ENCODE results near the gene LRMDA.
"Not testable (repeated sequence)": the region's sequence is repeated elsewhere in the genome, so short reads cannot be mapped to it uniquely, and the experiment has no call there.

The LRMDA gene

DNA sequence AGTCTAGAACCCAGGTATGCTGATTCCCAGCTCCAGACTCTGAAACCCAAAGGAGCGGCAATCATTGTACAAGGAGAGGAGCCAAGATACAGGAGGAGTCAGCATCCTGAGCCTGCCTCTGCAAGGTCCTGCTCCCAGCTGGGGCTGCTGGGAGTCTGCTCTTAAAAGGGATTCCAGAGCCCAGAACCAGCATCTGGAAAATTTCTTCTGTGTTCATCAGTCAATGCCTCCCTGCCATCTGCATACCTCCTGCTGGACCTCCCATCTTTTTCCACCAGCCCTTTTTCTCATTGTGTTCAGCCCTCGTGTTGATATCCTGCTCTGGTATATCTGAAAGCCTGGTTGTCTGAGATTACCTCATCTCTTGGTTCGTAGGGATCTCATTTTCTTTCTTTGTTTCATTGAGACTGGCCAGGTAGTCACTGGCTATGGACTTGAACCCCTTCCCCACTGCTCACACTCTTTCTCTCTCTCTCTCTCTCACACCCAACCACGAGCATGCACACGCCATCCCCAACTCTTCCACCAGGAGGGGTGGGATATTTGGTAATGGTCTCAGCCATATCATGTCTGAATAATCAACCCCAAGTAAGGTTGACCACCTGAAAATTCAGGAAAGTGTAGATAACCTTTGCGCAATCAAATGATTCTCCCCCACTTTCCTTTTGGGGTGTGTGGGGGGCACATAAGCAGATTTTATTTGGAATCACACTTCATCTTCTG is 608.8 kb downstream of the LRMDA start:
- DNase-seq (ENCODE audit: low read depth, low spot score), result peak; percentile 69

DNA sequence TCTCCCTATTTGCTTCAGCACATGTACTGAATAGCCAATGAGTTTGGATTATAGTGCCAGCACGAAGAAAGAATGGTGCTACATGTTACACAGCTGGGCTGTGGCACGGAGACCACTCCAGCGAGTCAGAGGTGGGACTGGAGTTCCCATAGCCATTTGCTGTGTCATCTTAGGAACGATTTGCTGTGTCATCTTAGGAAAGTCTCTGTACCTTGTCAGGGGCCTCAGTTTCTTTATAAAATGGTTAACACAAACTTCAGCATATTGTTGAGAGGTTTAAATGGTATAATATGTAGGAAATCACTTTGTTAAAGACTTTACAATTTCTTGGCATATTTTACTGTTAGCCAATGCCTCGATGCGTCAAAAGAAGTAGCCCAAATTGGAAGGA is 609.4 kb downstream of the LRMDA start:
- no peak for DNase-seq (ENCODE audit: low read depth, low spot score)

DNA sequence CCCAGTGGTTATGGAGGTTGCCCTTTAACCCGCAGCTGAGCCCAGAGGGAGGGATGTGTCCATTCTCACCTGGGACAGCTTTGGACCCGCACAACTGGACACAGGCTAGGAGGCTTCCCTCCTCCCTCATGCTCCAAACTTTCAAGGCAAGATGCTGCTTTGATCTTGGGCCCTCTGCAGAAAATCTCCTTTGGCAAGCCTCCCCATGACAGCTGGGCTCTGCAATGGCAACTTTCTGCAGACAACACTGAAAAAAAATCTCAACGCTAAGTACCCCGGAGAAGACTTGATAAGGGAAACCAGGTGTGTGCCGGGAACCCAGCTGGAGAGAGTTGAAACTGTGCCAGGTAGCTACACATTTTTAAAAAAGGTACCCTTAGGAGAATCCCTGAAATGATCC is 610.1 kb downstream of the LRMDA start:
- DNase-seq (ENCODE audit: low read depth, low spot score), result no peak

DNA sequence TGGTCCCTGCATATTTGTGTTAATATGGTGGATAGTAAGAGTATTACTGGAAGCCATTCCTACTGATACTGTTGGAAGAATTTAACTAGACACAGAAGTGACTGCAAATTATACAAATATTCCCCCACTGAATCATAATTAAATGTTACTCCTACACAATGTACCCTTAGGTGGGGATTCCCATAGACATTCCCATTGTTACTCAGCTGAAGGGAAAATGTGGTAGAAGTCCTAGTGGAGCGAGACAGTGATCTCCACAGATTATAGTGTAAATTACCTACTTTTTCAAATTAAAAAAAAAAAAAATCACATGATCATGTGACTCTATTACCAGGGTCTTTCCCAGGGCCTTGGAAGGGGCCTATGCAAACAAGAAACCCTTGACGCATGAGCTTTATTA is 611.8 kb downstream of the LRMDA start:
- DNase-seq (ENCODE audit: low read depth, low spot score), result no peak

DNA sequence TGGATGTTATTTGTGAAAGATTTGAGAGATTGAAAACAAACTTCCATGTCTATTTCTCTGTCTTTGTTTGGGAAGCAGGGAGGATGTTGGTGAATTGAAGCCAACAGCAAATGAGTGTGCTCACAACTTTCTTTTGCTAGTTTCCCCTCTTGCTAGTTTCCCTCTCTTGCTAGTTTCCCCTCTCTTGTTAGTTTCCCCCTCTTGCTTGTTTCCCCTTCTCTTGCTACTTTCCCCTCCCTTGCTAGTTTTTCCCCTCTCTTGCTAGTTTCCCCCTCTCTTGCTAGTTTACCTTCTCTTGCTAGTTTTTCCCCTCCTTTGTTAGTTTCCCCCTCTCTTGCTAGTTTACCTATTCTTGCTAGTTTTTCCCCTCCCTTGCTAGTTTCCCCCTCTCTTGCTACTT is 613.3 kb downstream of the LRMDA start:
- no peak for DNase-seq (ENCODE audit: low read depth, low spot score)

DNA sequence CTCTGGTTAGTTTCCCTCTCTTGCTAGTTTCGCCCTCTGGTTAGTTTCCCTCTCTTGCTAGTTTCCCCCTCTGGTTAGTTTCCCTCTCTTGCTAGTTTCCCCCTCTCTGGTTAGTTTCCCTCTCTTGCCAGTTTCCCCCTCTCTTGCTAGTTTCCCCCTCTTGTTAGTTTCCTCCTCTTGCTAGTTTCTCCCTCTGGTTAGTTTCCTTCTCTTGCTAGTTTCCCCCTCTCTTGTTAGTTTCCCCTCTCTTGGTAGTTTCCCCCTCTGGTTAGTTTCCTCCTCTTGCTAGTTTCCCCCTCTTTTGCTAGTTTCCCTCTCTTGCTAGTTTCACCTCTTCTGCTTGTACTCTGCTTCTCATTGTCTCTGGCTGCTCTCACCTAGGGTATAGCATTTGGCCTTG is 613.8 kb downstream of the LRMDA start:
- DNase-seq (ENCODE audit: low read depth, low spot score), result no peak

DNA sequence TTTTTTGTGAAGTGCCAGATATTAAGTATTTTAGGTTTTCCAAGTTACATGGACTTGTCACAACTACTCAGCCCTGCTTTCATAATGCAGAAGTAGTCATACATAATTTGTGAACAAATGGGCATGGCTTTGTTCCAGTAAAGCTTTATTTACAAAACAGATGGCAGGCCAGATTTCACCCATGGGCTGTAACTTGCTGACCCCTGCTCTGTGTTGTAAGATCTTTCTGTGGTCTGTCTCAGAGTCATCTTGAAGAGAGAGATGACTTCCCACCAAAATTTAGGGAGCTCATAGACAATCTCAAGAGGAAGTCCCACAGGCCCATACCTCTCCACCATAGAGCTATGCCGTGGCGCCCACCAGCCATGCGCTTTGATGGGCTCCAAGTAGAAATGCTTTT is 616.1 kb downstream of the LRMDA start:
- no peak for DNase-seq (ENCODE audit: low read depth, low spot score)

DNA sequence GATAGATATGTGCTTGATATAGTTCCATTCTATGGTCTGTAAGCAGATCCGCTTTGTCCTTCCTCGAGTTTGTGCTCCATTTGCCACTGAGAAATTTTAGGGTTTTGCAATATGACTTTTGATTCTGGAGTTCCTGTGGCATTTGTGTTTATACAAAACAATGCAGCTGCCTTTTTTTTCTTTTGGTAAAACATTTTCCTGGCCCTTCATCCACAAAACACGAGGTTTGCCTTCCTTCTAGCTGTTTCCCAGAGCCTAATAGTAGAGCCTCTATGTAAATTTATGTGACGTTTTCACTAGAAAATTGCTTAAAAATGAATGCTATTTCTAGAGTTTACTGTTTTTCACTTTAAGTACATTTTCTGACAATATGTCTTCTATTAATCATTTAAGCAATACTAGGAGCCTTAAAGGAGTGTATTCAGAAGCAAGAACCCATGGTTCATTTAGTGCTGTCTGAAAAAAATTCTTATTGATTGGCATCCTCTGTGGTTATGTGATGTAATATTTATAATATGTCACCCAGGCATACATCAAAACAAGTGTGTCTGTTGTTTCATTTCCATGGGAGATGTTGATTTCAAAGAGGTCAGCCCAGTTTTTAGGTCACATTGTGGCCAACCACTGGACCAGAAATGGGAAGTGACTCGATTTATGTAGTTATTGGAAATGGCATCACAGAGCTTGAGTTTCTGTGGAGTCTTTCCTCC is 618.3 kb downstream of the LRMDA start:
- DNase-seq (ENCODE audit: low read depth, low spot score), result no peak

DNA sequence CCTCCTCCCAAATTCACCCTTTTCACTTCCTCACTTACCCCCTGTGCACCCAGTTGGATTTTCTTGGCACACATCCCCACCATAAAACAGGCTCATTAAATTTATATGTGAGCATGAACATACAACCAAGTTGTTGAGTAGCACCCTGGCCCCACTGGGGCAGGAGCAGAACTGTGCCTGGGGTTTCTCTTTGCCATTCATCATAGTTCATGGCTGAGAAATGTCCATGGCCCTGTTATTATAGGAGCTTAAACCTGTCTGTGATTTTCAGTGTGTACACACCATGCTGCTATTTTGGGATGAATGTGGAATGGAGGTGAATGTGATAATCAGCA is 618.8 kb downstream of the LRMDA start:
- DNase-seq (ENCODE audit: low read depth, low spot score), result no peak

DNA sequence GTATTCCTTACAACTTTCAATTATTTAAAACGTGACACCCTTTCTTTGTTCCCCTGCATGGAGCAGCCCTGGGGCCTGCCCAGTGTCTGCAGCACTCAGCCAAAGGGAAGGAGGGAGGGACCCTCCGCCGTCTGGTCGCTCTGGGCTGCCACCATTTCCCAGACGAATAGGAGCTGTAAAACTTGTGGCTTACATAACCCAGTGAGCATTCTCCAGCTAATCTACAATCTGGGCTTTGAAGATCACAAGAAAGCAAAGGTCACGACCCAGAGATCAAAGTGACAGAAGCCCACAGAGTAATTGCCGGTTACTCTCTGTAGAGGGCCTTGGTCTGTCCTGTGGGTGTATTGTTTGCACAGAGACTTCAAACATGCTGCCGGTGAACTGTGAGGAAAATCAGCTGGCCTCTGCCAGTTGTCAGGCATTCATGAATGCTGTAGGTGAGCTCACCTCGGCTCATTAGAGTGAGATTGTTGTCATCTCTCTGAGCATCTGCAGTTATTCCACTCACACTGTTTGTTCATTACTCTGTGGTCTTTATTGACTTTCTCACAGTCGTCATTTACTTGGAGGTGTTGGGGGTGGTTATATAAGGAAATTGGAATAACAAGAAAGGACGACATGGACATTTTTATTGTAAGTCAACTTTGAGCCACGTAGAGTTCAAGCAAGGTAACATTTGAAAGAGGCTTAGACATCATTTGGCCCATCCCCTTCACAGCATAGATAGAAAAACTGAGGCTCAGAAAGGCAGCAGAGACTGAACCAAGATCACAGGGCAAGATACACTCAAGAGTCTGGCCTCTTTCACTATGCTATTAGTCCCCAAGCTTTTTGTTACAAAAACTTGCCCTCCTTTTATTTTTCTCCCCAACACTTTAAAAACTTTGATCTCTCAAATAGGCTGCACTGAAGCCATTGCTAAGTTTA is 619.8 kb downstream of the LRMDA start:
- peak; percentile 99 for DNase-seq (ENCODE audit: low read depth, low spot score)

DNA sequence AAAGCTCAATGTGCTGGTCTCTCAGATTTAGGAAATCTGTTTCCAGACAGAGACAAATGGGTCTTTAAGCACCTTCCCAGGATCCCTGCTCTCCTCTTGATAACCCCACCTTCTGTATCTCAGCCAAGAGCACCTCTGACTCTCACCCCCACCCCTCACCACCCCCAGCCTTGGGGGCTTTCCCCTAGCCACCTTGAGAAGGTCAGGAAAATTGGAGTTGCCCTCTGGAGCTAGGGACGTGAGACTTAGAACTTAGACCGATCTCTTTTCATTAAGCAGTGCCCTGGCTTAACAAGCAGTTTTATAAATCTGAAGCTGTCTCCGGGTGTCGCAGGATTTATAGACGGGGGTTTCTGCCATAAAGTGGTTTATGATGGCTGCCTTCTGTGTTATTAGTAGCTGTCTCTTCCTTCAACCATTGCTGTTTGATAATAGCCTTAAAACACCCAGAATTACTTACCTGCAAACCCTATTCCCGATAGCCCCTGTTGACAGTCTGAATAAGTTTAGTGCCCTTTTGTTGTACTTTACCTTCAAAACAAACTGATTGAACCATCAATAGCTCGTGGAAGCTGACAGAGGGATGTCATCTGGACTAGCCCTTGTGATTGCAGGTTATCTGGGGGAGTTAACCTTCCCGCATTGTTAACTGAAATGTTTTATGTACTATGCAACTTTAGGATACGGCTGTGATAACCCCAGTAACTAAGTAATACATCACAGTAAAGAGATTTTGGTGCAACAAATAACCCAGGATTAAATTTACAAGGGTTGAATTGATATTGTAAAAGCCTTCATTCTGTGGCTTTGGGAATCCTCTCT is 621.5 kb downstream of the LRMDA start:
- DNase-seq (ENCODE audit: low read depth, low spot score), result no peak

DNA sequence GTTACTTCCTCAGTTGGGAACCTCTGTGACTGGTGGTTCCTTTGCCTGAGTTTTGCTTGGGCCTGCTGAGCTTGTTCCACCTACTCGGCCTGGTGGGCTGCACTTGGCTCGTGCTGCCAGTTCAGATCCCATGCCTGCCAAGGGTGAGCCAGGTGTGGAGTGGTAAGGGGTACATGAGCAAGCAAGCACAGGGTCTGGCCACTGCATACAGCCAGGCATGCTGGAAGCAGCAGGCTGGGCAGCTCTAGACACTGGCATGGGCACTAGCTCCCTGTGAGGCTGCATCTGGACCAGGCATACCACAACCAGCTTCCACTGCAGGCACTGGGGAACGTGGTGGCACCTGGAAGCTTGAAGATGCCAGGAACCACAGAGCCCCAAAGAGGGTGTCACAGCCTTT is 624.0 kb downstream of the LRMDA start:
- no peak for DNase-seq (ENCODE audit: low read depth, low spot score)

DNA sequence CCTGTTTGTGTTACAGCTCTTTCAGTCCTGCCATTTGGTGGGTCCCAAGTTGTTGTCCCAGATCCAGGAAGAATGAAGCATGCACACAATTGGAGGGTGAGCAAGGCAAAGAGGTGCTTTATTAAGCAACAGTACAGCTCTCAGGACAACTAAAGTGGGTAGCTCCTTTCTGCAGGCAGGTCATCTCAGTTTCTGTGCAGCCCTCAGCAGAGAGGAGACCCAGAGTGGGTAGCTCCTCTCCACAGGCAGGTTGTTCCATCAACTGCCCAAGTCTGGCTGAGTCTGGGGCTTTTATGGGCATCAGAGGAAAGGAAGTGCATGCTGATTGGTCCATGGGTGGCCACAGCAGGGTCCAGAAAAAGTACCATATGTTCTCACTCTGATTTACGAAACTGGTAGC is 624.5 kb downstream of the LRMDA start:
- DNase-seq (ENCODE audit: low read depth, low spot score), result no peak

DNA sequence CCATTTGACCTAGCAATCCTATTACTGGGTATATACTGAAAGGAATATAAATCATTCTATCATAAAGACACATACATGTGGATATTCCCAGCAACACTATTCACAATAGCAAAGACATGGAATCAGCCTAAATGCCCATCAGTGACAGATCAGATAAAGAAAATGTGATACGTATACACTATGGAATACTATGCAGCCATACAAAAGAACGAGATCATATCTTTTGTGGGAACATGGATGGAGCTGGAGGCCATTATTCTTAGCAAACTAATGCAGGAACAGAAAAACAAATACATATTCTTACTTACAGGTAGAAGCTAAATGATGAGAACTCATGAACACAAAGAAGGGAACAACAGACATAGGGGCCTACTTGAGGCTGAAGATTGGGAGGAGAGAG is 629.6 kb downstream of the LRMDA start:
- DNase-seq (ENCODE audit: low read depth, low spot score), result not testable (repeated sequence)

DNA sequence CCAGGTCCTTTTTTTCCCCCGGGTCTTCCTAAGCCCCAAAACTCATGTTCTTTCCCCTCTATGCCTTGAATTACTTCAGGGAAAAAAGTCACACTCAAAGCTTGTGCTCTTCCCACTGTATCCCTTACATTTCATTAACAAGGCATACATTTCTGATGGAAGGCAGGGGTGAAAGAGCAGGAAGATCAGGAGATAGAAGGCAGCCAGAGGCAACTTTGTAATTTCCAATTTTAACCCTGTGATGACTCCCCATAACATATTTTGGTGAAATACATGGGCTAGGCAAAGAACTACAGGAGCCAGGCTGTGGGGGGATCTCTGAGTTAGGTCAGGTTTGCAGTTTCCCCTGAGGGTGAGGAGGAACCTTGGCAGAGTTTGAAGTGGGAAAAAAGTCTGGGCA is 635.0 kb downstream of the LRMDA start:
- DNase-seq (ENCODE audit: low read depth, low spot score), result no peak

DNA sequence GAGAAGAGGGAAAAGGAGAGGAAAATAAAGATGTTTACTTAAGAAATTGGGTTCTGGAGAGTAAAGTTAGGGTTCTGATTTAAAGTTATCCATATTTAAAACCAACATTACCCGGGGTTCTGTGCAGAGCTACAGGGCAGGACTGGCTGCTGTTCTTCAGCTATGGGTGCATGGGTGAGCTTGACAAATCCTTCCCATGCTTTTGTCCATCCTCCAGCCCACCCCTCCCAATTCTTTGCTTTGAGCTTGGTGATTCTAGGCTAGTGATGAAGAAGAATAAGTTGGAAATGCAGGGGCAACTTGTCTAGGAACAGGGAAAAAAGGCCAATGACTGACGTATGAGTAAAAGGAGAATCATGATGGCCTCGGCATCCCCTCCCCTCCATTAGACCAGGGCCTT is 636.0 kb downstream of the LRMDA start:
- DNase-seq (ENCODE audit: low read depth, low spot score), result no peak

DNA sequence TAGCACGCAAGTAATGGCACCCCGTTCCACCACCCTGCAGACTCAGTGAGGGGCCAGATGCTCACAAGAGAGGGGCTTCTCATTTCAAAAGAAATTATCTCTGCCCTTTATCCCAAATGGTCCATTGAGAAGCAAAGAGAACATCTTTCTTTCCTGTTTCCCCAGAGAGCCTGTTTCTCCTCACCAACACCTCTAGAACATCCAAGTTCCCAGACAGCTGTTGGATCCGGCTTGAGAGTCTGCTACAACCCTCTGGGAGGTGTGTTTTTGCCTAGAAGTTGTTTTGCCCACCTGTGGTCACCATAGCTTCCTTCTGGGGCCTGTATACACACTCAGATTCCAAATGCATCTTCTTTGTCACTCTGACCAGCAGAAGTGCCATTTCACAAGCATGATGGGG is 637.4 kb downstream of the LRMDA start:
- no peak for DNase-seq (ENCODE audit: low read depth, low spot score)

DNA sequence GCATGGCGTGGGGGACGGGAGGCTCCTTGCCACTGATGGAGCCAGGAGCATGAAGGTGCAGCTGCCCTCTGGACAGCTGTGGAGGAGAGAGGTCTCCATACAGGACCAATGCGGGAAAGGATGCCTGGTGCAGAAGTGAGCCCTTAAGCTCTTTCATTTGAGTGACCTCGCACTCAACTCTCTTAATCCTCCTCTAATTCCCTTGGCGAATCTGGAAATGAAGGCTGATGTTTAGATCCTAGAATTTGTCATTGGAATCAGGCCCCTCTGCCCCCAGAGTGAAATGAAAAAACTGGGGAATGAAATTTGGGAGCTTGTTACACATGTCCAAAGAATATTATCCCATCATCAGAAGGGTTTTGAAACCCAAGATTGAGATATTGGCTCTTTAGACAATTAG is 639.5 kb downstream of the LRMDA start:
- no peak for DNase-seq (ENCODE audit: low read depth, low spot score)

DNA sequence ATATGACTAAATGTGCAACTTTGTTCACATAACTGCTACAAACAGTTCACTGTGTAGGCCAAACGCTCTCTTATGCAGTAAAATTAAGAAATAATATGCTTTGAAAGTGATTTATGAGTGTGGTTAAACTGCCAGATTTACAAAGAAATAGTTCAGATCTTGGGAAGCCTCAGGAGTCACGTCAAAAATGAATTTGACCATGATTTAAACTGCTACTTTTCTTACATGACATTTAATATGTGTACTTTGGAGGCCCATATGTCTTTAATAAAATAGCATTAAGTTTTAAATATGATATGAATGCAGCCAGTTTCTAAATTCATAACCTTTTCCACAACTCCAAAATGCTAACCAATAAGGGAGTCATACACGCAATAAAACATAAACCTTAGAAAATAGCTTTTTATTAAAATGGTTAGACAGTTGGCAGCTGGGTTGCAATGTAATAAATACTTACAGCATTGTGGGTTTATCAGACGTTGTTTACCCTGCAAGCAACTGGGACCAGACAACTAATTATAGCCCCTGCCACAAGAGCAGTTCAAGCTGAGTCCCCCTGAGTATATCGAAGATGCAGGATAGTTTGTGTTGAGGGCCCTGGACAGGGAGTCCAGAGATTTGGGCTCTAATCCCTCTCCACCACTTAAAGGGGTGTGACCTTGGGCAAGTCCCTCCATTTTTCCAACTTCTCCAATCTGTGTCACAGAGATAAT is 640.4 kb downstream of the LRMDA start:
- DNase-seq (ENCODE audit: low read depth, low spot score), result no peak

DNA sequence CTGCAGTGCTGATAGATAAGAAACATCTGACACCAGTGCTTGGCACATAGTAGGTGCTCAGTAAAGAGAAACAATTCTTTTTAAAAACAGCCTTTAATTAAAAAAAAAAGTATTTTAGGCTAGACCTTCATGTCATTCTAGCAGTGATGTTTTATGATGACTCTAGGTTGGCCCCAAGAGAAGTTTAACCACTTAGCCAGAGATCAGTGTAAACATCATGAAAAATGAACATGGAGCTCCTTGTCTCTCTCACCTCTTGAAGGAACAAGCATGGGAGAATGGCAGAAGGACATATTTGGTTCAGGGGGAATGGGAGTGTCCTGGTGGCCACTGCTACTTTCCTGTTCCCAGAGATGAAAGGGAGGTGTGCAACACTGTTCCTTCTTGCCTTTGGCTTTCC is 641.0 kb downstream of the LRMDA start:
- DNase-seq (ENCODE audit: low read depth, low spot score), result no peak

DNA sequence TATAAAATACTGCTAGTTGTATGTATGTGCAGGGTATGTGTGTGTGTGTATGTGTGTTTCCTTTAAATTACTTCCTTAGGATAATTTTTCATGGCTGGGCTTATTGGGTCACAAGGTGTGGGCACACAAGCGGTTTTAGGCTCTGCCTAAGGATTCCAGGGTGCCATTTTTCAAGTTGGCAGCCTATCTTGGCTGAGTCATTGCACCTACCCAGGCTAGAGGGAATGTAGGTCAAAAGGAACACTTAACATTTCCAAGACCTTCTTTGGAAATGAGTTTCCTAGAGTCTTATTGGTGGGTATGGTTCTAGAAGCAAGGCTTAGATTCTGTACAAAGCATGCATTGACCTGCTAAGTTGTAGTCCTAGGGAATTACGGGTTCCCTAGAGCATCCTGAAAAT is 642.1 kb downstream of the LRMDA start:
- DNase-seq (ENCODE audit: low read depth, low spot score), result no peak
